ENCODE results near the gene STAB2. TPM values are rescaled to one million over a fixed set of nuclear protein-coding genes. Genes with fewer than 3 reads are reported as not detected.

Gene STAB2
- total and polyA plus RNA-seq, 2 of the 8 experiments (the other 6 are each of a cell fraction or from before 2014, with no cell fraction given), result not detected

DNA sequence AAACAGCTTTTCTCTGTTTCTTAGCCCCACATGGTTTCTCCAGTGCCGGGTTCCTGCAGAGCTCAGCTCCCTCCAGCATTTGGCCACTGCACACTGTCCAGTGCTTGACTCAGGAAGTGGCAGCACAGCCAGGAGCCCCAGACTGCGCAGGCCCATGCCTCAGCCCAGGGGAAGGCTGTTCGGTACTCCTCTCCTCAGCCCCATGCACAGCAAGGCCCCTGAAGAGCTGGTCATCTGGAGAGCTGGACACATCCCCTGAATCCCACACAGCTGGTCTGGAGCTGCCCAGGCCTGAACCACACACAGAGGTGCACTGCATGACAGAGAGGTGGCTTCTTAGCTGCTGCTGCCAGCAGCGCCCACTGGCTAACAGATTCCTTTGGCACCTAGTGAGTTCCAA is 48.3 kb downstream of the STAB2 start (continued):
- TF ChIP-seq, protein P1, sequence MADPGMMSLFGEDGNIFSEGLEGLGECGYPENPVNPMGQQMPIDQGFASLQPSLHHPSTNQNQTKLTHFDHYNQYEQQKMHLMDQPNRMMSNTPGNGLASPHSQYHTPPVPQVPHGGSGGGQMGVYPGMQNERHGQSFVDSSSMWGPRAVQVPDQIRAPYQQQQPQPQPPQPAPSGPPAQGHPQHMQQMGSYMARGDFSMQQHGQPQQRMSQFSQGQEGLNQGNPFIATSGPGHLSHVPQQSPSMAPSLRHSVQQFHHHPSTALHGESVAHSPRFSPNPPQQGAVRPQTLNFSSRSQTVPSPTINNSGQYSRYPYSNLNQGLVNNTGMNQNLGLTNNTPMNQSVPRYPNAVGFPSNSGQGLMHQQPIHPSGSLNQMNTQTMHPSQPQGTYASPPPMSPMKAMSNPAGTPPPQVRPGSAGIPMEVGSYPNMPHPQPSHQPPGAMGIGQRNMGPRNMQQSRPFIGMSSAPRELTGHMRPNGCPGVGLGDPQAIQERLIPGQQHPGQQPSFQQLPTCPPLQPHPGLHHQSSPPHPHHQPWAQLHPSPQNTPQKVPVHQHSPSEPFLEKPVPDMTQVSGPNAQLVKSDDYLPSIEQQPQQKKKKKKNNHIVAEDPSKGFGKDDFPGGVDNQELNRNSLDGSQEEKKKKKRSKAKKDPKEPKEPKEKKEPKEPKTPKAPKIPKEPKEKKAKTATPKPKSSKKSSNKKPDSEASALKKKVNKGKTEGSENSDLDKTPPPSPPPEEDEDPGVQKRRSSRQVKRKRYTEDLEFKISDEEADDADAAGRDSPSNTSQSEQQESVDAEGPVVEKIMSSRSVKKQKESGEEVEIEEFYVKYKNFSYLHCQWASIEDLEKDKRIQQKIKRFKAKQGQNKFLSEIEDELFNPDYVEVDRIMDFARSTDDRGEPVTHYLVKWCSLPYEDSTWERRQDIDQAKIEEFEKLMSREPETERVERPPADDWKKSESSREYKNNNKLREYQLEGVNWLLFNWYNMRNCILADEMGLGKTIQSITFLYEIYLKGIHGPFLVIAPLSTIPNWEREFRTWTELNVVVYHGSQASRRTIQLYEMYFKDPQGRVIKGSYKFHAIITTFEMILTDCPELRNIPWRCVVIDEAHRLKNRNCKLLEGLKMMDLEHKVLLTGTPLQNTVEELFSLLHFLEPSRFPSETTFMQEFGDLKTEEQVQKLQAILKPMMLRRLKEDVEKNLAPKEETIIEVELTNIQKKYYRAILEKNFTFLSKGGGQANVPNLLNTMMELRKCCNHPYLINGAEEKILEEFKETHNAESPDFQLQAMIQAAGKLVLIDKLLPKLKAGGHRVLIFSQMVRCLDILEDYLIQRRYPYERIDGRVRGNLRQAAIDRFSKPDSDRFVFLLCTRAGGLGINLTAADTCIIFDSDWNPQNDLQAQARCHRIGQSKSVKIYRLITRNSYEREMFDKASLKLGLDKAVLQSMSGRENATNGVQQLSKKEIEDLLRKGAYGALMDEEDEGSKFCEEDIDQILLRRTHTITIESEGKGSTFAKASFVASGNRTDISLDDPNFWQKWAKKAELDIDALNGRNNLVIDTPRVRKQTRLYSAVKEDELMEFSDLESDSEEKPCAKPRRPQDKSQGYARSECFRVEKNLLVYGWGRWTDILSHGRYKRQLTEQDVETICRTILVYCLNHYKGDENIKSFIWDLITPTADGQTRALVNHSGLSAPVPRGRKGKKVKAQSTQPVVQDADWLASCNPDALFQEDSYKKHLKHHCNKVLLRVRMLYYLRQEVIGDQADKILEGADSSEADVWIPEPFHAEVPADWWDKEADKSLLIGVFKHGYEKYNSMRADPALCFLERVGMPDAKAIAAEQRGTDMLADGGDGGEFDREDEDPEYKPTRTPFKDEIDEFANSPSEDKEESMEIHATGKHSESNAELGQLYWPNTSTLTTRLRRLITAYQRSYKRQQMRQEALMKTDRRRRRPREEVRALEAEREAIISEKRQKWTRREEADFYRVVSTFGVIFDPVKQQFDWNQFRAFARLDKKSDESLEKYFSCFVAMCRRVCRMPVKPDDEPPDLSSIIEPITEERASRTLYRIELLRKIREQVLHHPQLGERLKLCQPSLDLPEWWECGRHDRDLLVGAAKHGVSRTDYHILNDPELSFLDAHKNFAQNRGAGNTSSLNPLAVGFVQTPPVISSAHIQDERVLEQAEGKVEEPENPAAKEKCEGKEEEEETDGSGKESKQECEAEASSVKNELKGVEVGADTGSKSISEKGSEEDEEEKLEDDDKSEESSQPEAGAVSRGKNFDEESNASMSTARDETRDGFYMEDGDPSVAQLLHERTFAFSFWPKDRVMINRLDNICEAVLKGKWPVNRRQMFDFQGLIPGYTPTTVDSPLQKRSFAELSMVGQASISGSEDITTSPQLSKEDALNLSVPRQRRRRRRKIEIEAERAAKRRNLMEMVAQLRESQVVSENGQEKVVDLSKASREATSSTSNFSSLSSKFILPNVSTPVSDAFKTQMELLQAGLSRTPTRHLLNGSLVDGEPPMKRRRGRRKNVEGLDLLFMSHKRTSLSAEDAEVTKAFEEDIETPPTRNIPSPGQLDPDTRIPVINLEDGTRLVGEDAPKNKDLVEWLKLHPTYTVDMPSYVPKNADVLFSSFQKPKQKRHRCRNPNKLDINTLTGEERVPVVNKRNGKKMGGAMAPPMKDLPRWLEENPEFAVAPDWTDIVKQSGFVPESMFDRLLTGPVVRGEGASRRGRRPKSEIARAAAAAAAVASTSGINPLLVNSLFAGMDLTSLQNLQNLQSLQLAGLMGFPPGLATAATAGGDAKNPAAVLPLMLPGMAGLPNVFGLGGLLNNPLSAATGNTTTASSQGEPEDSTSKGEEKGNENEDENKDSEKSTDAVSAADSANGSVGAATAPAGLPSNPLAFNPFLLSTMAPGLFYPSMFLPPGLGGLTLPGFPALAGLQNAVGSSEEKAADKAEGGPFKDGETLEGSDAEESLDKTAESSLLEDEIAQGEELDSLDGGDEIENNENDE (IDR thresholded peaks at IDR 0.05; ENCODE audit: insufficient replicate concordance, low read length), result no peak
